Measurements from ENCODE around the gene SEC23IP. TPM values are rescaled to one million over a fixed set of nuclear protein-coding genes. Genes with fewer than 3 reads are reported as not detected.
A peak's percentile ranks its signal among the peaks of the same experiment; 100 is the strongest.

SEC23IP gene
- total and polyA plus RNA-seq, 2 donors (not counting 1 experiment from before 2014, with no cell fraction given), result 10.5 to 69.7 TPM

DNA sequence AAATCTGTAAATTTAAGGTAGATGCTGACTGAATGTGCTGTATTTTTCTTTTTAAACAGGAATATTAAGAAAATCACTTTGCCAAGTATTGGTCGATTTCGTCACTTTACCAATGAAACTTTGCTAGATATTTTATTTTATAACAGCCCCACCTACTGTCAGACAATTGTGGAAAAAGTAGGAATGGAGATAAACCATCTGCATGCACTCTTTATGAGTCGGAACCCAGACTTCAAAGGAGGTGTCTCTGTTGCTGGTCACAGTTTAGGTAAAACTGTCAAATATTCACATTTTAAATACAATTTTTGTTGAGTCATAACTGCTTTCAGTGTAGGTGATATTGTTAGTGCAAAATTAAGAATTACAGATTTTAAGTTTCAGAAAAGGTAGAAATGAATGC, 25.2 kb downstream of the SEC23IP start:
- intact Hi-C loops (cut with micrococcal nuclease), result no loop called here
- DNase-seq (no peak), ATAC-seq (ENCODE audit: low read depth) (no peak)
- Histone ChIP-seq H3K4me3 (ENCODE audit: control extremely low read depth in 1 of 5, extremely low read depth in 1 of 5, insufficient read depth in 1 of 5, low read depth in 2 of 5, low read length in 4 of 5) (no peak overlapping the region), H2AFZ (ENCODE audit: insufficient read depth, low read depth, low read length, poor library complexity, severe bottlenecking) (no peak overlapping the region), H3K36me3 (replicated peaks in 1 of 2; ENCODE audit: control extremely low read depth in 1 of 2, control insufficient read depth in 1 of 2, extremely low read depth in 1 of 2, insufficient read depth in 2 of 2, low read length in 1 of 2) (peaks cover 12 to 61% of the 10 kb centered on the region in 2 experiments), H3K79me2 (ENCODE audit: control insufficient read depth, insufficient read depth, low read length) (peaks cover 2% of the 10 kb centered on the region), H3K9ac (ENCODE audit: low read length) (no peak overlapping the region), H3K9me3 (ENCODE audit: control extremely low read depth in 1 of 3, control insufficient read depth in 2 of 3, insufficient read depth in 1 of 3, low read length in 2 of 3) (no peaks in the 10 kb centered on the region), H3K4me1 (ENCODE audit: control insufficient read depth in 2 of 2, insufficient read depth in 2 of 2, low read length in 2 of 2) (peaks cover 6 to 20% of the 10 kb centered on the region in 2 donors), H3K27ac (ENCODE audit: low read length in 2 of 2) (no peak overlapping the region), H4K20me1 (ENCODE audit: control insufficient read depth, insufficient read depth, low read length, poor library complexity, severe bottlenecking) (no peaks in the 10 kb centered on the region), H3K27me3 (replicated peaks in 1 of 4; ENCODE audit: control extremely low read depth in 1 of 4, control insufficient read depth in 3 of 4, insufficient read depth in 4 of 4, low read length in 3 of 4) (no peaks in the 10 kb centered on the region), H3K4me2 (replicated peaks; ENCODE audit: low read depth, low read length, poor library complexity, severe bottlenecking) (no peak overlapping the region)
- POLR2A ChIA-PET, result no interaction called here
- WGBS (ENCODE audit: insufficient coverage), result no CpG with 5 or more reads among the region's 3 CpGs
- Mint-ChIP-seq H3K27me3 (no peaks in the 10 kb centered on the region), H3K4me3 (no peak overlapping the region), H3K9me3 (ENCODE audit: insufficient read depth) (no peaks in the 10 kb centered on the region), H3K27ac (no peak overlapping the region), H3K4me1 (peaks cover 19% of the 10 kb centered on the region)
- TF ChIP-seq, protein P1, sequence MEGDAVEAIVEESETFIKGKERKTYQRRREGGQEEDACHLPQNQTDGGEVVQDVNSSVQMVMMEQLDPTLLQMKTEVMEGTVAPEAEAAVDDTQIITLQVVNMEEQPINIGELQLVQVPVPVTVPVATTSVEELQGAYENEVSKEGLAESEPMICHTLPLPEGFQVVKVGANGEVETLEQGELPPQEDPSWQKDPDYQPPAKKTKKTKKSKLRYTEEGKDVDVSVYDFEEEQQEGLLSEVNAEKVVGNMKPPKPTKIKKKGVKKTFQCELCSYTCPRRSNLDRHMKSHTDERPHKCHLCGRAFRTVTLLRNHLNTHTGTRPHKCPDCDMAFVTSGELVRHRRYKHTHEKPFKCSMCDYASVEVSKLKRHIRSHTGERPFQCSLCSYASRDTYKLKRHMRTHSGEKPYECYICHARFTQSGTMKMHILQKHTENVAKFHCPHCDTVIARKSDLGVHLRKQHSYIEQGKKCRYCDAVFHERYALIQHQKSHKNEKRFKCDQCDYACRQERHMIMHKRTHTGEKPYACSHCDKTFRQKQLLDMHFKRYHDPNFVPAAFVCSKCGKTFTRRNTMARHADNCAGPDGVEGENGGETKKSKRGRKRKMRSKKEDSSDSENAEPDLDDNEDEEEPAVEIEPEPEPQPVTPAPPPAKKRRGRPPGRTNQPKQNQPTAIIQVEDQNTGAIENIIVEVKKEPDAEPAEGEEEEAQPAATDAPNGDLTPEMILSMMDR (IDR thresholded peaks at IDR 0.05), result no peak
- no peak for TF ChIP-seq EZH2 (IDR thresholded peaks at IDR 0.05; ENCODE audit: borderline replicate concordance, insufficient read depth, low read depth, low read length, poor library complexity, severe bottlenecking)
- CTCF ChIA-PET, result no interaction called here

DNA sequence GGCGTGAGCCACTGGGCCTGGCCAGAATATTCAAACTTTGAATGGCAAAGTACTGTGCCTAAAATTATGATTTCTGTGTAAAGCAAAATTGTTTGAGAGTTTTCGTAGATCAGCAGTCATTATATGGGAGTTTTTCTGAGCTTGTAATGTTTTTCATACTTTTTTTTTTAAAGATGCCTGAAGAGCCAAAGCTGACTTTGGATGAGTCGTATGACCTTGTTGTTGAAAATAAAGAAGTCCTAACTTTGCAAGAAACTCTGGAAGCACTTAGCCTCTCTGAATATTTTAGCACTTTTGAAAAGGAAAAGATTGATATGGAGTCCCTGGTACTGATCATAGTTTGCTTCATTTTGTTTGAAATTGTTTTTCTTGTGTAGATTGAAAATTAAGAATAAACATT, 26.7 kb downstream of the SEC23IP start:
- 96% methylated on average over 3 of the region's 3 CpGs for WGBS (ENCODE audit: insufficient coverage)
- H3K4me1 ChIP-seq (ENCODE audit: control insufficient read depth in 2 of 2, insufficient read depth in 2 of 2, low read length in 2 of 2), result peaks cover 6 to 20% of the 10 kb centered on the region in 2 donors
- Mint-ChIP-seq H3K9me3 (ENCODE audit: insufficient read depth) (no peaks in the 10 kb centered on the region), H3K4me1 (peaks cover 19% of the 10 kb centered on the region), H3K27ac (peak overlapping the region; percentile 61), H3K27me3 (no peaks in the 10 kb centered on the region), H3K4me3 (no peak overlapping the region)
- peaks cover 2% of the 10 kb centered on the region for H3K79me2 ChIP-seq (ENCODE audit: control insufficient read depth, insufficient read depth, low read length)
- no peaks in the 10 kb centered on the region for H3K9me3 ChIP-seq (ENCODE audit: control extremely low read depth in 1 of 3, control insufficient read depth in 2 of 3, insufficient read depth in 1 of 3, low read length in 2 of 3)
- no peak for ATAC-seq (ENCODE audit: low read depth)
- intact Hi-C loops (cut with micrococcal nuclease), result loop anchor here (1.0 kb wide), 1 partner anchor 46 kb away; no protein-coding TSS in a partner anchor
- peak overlapping the region; percentile 32 for H3K9ac ChIP-seq (ENCODE audit: low read length)
- H3K27me3 ChIP-seq (replicated peaks in 1 of 4; ENCODE audit: control extremely low read depth in 1 of 4, control insufficient read depth in 3 of 4, insufficient read depth in 4 of 4, low read length in 3 of 4), result no peaks in the 10 kb centered on the region
- H3K4me2 ChIP-seq (replicated peaks; ENCODE audit: low read depth, low read length, poor library complexity, severe bottlenecking), result peak overlapping the region; percentile 54
- POLR2A ChIA-PET, result no interaction called here
- peak overlapping the region; percentile 47 for H2AFZ ChIP-seq (ENCODE audit: insufficient read depth, low read depth, low read length, poor library complexity, severe bottlenecking)
- peak overlapping the region in 1 of 5 experiments; percentile 6 for H3K4me3 ChIP-seq (ENCODE audit: control extremely low read depth in 1 of 5, extremely low read depth in 1 of 5, insufficient read depth in 1 of 5, low read depth in 2 of 5, low read length in 4 of 5)
- no peak for TF ChIP-seq EZH2 (IDR thresholded peaks at IDR 0.05; ENCODE audit: borderline replicate concordance, insufficient read depth, low read depth, low read length, poor library complexity, severe bottlenecking)
- TF ChIP-seq, protein P1 (IDR thresholded peaks at IDR 0.05), result no peak
- no peaks in the 10 kb centered on the region for H4K20me1 ChIP-seq (ENCODE audit: control insufficient read depth, insufficient read depth, low read length, poor library complexity, severe bottlenecking)
- peaks cover 8 to 57% of the 10 kb centered on the region in 2 experiments for H3K36me3 ChIP-seq (replicated peaks in 1 of 2; ENCODE audit: control extremely low read depth in 1 of 2, control insufficient read depth in 1 of 2, extremely low read depth in 1 of 2, insufficient read depth in 2 of 2, low read length in 1 of 2)
- DNase-seq, result no peak
- peak overlapping the region; percentile 47 to 87 for H3K27ac ChIP-seq (ENCODE audit: low read length in 2 of 2)
- CTCF ChIA-PET, result interaction anchor here (1.0 kb wide), 1 partner anchor 46 kb away, joined by 3 read pairs; no protein-coding TSS in a partner anchor

Measured in B cell (primary cell).